Chondrocyte (in vitro differentiated cells): ENCODE data around the gene ASTN1. TPM values are rescaled to one million over a fixed set of nuclear protein-coding genes. Genes with fewer than 3 reads are reported as not detected.

Experiments used
- DNase-seq: peaks from one replicate; pipeline ENCODE4 v3.0.0; 2021; ENCODE audit warnings: mixed read lengths, low spot score
- H3K27ac Mint-ChIP-seq: one replicate; pipeline ENCODE4 v1.8.0; 2021; ENCODE audit warnings: mild to moderate bottlenecking, moderate library complexity, mixed read lengths; ENCODE audit not compliant: unreplicated experiment
- H3K27me3 Mint-ChIP-seq: 2 replicates; pipeline ENCODE4 v1.8.0; 2021; ENCODE audit warnings: low read depth, mixed read lengths
- H3K36me3 Mint-ChIP-seq: 2 replicates; pipeline ENCODE4 v1.8.0; 2021; ENCODE audit warnings: low read depth, mixed read lengths
- H3K4me1 Mint-ChIP-seq: 2 replicates; pipeline ENCODE4 v1.8.0; 2021; ENCODE audit warnings: low read depth, mild to moderate bottlenecking, mixed read lengths
- H3K4me3 Mint-ChIP-seq: one replicate; pipeline ENCODE4 v1.8.0; 2021; ENCODE audit warnings: mild to moderate bottlenecking, moderate library complexity, mixed read lengths; ENCODE audit not compliant: unreplicated experiment
- H3K9me3 Mint-ChIP-seq: 2 replicates; pipeline ENCODE4 v1.8.0; 2021; ENCODE audit warnings: low read depth, mixed read lengths
- total RNA-seq: library from RNA; stranded (reverse); gene quantifications from 3 replicates; pipeline ENCODE4 v1.2.1, GENCODE V29; 2021
- TF ChIP-seq, protein P1 (sequence below): fragments of 200-600 bp; sonication (generic); IDR thresholded peaks from 2 replicates; pipeline ENCODE4 v1.5.0; 2021; ENCODE audit warnings: antibody characterized with exemption, mild to moderate bottlenecking, moderate library complexity

The ASTN1 gene
- total RNA-seq, 1 donor from 2014 or later: not detected

GRCh38 chr1:176983731-176984130, 180.8 kb downstream of the ASTN1 start:
- H3K27me3 Mint-ChIP-seq: peaks cover 14% of the 10 kb centered on the region
- H3K9me3 Mint-ChIP-seq: no peaks in the 10 kb centered on the region
- no peaks in the 10 kb centered on the region for H3K36me3 Mint-ChIP-seq
- no peak for DNase-seq
- TF ChIP-seq, protein P1, sequence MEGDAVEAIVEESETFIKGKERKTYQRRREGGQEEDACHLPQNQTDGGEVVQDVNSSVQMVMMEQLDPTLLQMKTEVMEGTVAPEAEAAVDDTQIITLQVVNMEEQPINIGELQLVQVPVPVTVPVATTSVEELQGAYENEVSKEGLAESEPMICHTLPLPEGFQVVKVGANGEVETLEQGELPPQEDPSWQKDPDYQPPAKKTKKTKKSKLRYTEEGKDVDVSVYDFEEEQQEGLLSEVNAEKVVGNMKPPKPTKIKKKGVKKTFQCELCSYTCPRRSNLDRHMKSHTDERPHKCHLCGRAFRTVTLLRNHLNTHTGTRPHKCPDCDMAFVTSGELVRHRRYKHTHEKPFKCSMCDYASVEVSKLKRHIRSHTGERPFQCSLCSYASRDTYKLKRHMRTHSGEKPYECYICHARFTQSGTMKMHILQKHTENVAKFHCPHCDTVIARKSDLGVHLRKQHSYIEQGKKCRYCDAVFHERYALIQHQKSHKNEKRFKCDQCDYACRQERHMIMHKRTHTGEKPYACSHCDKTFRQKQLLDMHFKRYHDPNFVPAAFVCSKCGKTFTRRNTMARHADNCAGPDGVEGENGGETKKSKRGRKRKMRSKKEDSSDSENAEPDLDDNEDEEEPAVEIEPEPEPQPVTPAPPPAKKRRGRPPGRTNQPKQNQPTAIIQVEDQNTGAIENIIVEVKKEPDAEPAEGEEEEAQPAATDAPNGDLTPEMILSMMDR: no peak
- no peak overlapping the region for H3K27ac Mint-ChIP-seq
- H3K4me3 Mint-ChIP-seq: no peak overlapping the region
- H3K4me1 Mint-ChIP-seq: no peaks in the 10 kb centered on the region

DNA sequence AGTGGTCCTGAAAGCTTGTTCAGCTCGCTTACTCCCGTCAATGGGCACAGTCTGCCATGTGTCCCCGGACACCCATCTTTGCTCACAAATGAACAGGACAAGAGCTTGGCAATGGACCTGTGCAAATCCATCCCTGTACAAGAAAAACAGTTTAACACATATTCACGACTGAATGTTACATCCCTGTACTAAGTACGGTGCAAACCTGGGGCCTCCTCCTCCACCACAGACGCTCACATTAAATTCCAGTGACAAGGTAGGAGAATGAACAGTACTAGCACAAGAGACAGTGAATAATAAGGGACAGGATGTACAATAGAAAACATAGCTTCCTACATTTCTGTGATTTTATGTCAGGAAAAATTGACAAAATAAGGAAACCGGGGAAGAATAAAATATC, 187.7 kb downstream of the ASTN1 start:
- H3K4me3 Mint-ChIP-seq: no peak overlapping the region
- peaks cover 11% of the 10 kb centered on the region for H3K27me3 Mint-ChIP-seq
- H3K36me3 Mint-ChIP-seq: no peaks in the 10 kb centered on the region
- TF ChIP-seq, protein P1: no peak
- no peak overlapping the region for H3K27ac Mint-ChIP-seq
- no peaks in the 10 kb centered on the region for H3K4me1 Mint-ChIP-seq
- no peak for DNase-seq
- no peaks in the 10 kb centered on the region for H3K9me3 Mint-ChIP-seq

- Mint-ChIP-seq H3K9me3 (no peaks in the 10 kb centered on the region), H3K27me3 (peaks cover 11% of the 10 kb centered on the region), H3K4me1 (no peaks in the 10 kb centered on the region), H3K27ac (no peak overlapping the region), H3K4me3 (no peak overlapping the region), H3K36me3 (no peaks in the 10 kb centered on the region)
- TF ChIP-seq, protein P1: no peak
- no peak for DNase-seq
Measured at GRCh38 chr1:176976225-176976624, 188.3 kb downstream of the ASTN1 start.

DNA sequence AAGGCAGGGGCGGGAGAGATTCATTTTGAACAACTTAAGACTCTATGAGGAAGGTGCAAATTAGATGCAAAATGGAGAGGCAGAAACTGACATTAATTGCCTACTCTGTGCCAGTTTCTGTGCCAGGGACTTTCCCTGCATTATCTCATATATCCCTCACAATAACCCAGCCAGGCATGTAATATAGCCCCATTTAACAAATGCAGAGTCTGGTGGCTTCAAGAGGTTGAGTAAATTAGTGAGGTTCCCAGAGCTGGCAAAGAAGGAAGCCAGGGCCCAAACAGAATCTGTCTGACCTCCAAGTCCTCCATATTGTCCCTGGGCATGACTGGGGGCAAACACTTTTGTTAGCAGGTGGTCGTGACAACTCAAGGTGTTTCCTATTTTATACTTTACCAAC, 199.8 kb downstream of the ASTN1 start:
- no peaks in the 10 kb centered on the region for H3K4me1 Mint-ChIP-seq

GRCh38 chr1:176963181-176963580, 201.3 kb downstream of the ASTN1 start:
- Mint-ChIP-seq H3K4me3 (no peak overlapping the region), H3K4me1 (no peaks in the 10 kb centered on the region), H3K27me3 (peaks cover 6% of the 10 kb centered on the region), H3K36me3 (no peaks in the 10 kb centered on the region), H3K9me3 (no peaks in the 10 kb centered on the region), H3K27ac (no peak overlapping the region)
- TF ChIP-seq, protein P1: no peak
- no peak for DNase-seq

More for the DNA sequence above, 199.8 kb downstream of the ASTN1 start:
- DNase-seq: no peak
- H3K9me3 Mint-ChIP-seq: no peaks in the 10 kb centered on the region
- TF ChIP-seq, protein P1: no peak
- H3K4me3 Mint-ChIP-seq: no peak overlapping the region
- no peaks in the 10 kb centered on the region for H3K36me3 Mint-ChIP-seq
- H3K27ac Mint-ChIP-seq: no peak overlapping the region
- peaks cover 6% of the 10 kb centered on the region for H3K27me3 Mint-ChIP-seq
